HCT116 (cell line): ENCODE data around the gene PCED1A. TPM values are rescaled to one million over a fixed set of nuclear protein-coding genes. Genes with fewer than 3 reads are reported as not detected.

Source experiments
- ATAC-seq: fragments of 200-7000 bp; cut with Tn5 transposase; 2 replicates; pipeline ENCODE4 v1.9.1; 2020; ENCODE audit warnings: mild to moderate bottlenecking, moderate library complexity
- BruUV-seq: library from RNA; stranded (reverse); fragments of 400-500 nt; replicated peaks from 2 replicates; lab custom pipeline; 2021; lab: Mats Ljungman, UMichigan
- CTCF ChIA-PET: fragments of 300-600 bp; sonication (Branson Sonifier 250); formaldehyde crosslinking; loops from one replicate; lab custom pipeline; 2021; ENCODE audit warnings: antibody characterized with exemption; lab: Charles Lee
- POLR2A ChIA-PET: fragments of 300-600, 350-600 bp; sonication (Branson Sonifier 250); formaldehyde crosslinking; loops from one replicate; lab custom pipeline; 2021; ENCODE audit warnings: antibody characterized with exemption; lab: Charles Lee
- RAD21 ChIA-PET, 2 experiments: fragments of 300-600 bp; sonication (Branson Sonifier 250); formaldehyde crosslinking; loops; one replicate each; lab custom pipeline; 2023; ENCODE audit warnings: low total read pairs in 2 of 2; ENCODE audit not compliant: uncharacterized antibody in 2 of 2, unreplicated experiment in 2 of 2, low non-redundant PET in 1 of 2; lab: Charles Lee
- DNase-seq: peaks from one replicate; pipeline ENCODE4 v3.0.0-alpha.2; 2010; ENCODE audit warnings: low read depth, low spot score
- H2AFZ ChIP-seq: fragments of 200-600 bp; shearing (Covaris generic), sonication (generic); 2 replicates; pipeline ENCODE4 v1.6.1; 2017; ENCODE audit warnings: low read depth, mixed run types, mixed read lengths, antibody characterized with exemption, low read length; ENCODE audit not compliant: poor library complexity, severe bottlenecking
- H3K27ac ChIP-seq: 2 replicates; pipeline ENCODE4 v1.5.1; 2012; ENCODE audit warnings: low read depth, low read length
- H3K27me3 ChIP-seq: fragments of 200-600 bp; sonication (generic); 2 replicates; pipeline ENCODE4 v1.6.1; 2016; ENCODE audit warnings: mixed run types, low read length, mixed read lengths; ENCODE audit not compliant: insufficient read depth
- H3K36me3 ChIP-seq, 2 experiments: fragments of 200-500 bp in 1 of 2; fragments of 200-600 bp in 1 of 2; sonication (Bioruptor generic) in 1 of 2; sonication (generic) in 1 of 2; 2 replicates each; pipeline versions ENCODE4 v1.5.1 to v1.6.1; 2014 to 2016; ENCODE audit warnings: low read length in 2 of 2, inconsistent platforms in 1 of 2, mixed read lengths in 1 of 2, mixed run types in 1 of 2; ENCODE audit not compliant: insufficient read depth in 2 of 2, control insufficient read depth in 1 of 2
- H3K4me1 ChIP-seq, 2 experiments: fragments of 200-600 bp in 1 of 2; sonication (generic) in 1 of 2; 2 replicates each; pipeline versions ENCODE4 v1.5.1 to v1.6.1; 2012 to 2017; ENCODE audit warnings: low read length in 2 of 2, inconsistent platforms in 1 of 2, mild to moderate bottlenecking in 1 of 2, mixed read lengths in 1 of 2, mixed run types in 1 of 2, moderate library complexity in 1 of 2; ENCODE audit not compliant: insufficient read depth in 2 of 2, control insufficient read depth in 1 of 2
- H3K4me2 ChIP-seq: fragments of 200-600 bp; sonication (generic); 2 replicates; pipeline ENCODE4 v1.6.1; 2017; ENCODE audit warnings: mixed run types, low read length, mixed read lengths
- H3K4me3 ChIP-seq, 2 experiments: fragments of 200-600 bp in 1 of 2; sonication (generic) in 1 of 2; replicated peaks in 1 of 2; 2 replicates each; pipeline ENCODE4 v1.5.1; 2011 to 2016; ENCODE audit warnings: low read length in 2 of 2, control low read depth in 1 of 2, low read depth in 1 of 2, mild to moderate bottlenecking in 1 of 2, mixed read lengths in 1 of 2, mixed run types in 1 of 2
- H3K79me2 ChIP-seq: fragments of 200-600 bp; sonication (generic); 2 replicates; pipeline ENCODE4 v1.6.1; 2017; ENCODE audit warnings: mild to moderate bottlenecking, mixed run types, low read length, moderate library complexity, mixed read lengths; ENCODE audit not compliant: insufficient read depth
- H3K9ac ChIP-seq: fragments of 200-600 bp; sonication (generic); 2 replicates; pipeline ENCODE4 v1.6.1; 2016; ENCODE audit warnings: low read length, mixed read lengths
- H3K9me2 ChIP-seq: fragments of 200-600 bp; sonication (generic), shearing (Covaris generic); 2 replicates; pipeline ENCODE4 v1.6.1; 2017; ENCODE audit warnings: mixed run types, mild to moderate bottlenecking, moderate library complexity; ENCODE audit not compliant: insufficient read depth
- H3K9me3 ChIP-seq, 2 experiments: fragments of 200-500 bp in 1 of 2; fragments of 200-600 bp in 1 of 2; sonication (Bioruptor generic) in 1 of 2; sonication (generic) in 1 of 2; 2 replicates each; pipeline ENCODE4 v1.6.1; 2014 to 2017; ENCODE audit warnings: low read length in 2 of 2, mixed read lengths in 2 of 2, inconsistent platforms in 1 of 2, low read depth in 1 of 2, mild to moderate bottlenecking in 1 of 2, mixed run types in 1 of 2, moderate library complexity in 1 of 2; ENCODE audit not compliant: control insufficient read depth in 1 of 2, insufficient read depth in 1 of 2
- H4K20me1 ChIP-seq: fragments of 200-600 bp; sonication (generic), shearing (Covaris generic); 2 replicates; pipeline ENCODE4 v1.6.1; 2017; ENCODE audit warnings: mixed run types, mild to moderate bottlenecking, moderate library complexity; ENCODE audit not compliant: insufficient read depth
- CBX3 ChIP-seq: IDR thresholded peaks from 2 replicates; pipeline ENCODE4 v1.6.1; 2012; ENCODE audit warnings: low read depth
- CEBPB ChIP-seq: IDR thresholded peaks from 2 replicates; pipeline ENCODE4 v1.6.1; 2012; ENCODE audit warnings: low read depth
- EGR1 ChIP-seq: IDR thresholded peaks from 2 replicates; pipeline ENCODE4 v1.6.1; 2012; ENCODE audit warnings: low read depth
- ELF1 ChIP-seq: IDR thresholded peaks from 2 replicates; pipeline ENCODE4 v1.6.1; 2012; ENCODE audit warnings: low read depth, borderline replicate concordance
- EZH2 ChIP-seq: fragments of 200-600 bp; sonication (generic); IDR thresholded peaks from 2 replicates; pipeline ENCODE4 v1.6.1; 2017; ENCODE audit warnings: antibody characterized with exemption, mixed run types
- EZH2phosphoT487 ChIP-seq: fragments of 200-600 bp; IDR thresholded peaks from 2 replicates; pipeline ENCODE4 v1.6.1; 2018; ENCODE audit warnings: antibody characterized with exemption, borderline replicate concordance
- JUND ChIP-seq: IDR thresholded peaks from 2 replicates; pipeline ENCODE4 v1.6.1; 2012
- POLR2AphosphoS5 ChIP-seq: IDR thresholded peaks from 2 replicates; pipeline ENCODE4 v1.6.1; 2011; ENCODE audit warnings: mild to moderate bottlenecking, low read depth, low read length, moderate library complexity
- RAD21 ChIP-seq: IDR thresholded peaks from 2 replicates; pipeline ENCODE4 v1.6.1; 2012; ENCODE audit warnings: low read depth, mild to moderate bottlenecking
- SP1 ChIP-seq: IDR thresholded peaks from 2 replicates; pipeline ENCODE4 v1.6.1; 2012; ENCODE audit warnings: low read depth
- SRF ChIP-seq: IDR thresholded peaks from 2 replicates; pipeline ENCODE4 v1.6.1; 2012; ENCODE audit warnings: low read depth
- YY1 ChIP-seq: IDR thresholded peaks from 2 replicates; pipeline ENCODE4 v1.6.1; 2011; ENCODE audit warnings: low read length, low read depth, moderate library complexity, mild to moderate bottlenecking; ENCODE audit not compliant: insufficient replicate concordance; ENCODE audit errors: extremely low read depth
- ZFX ChIP-seq: fragments of 450-650 bp; IDR thresholded peaks from 2 replicates; pipeline ENCODE4 v1.6.1; 2017
- intact Hi-C: fragments of 100-400 bp; cut with micrococcal nuclease; formaldehyde crosslinking; loops from 2 replicates; pipeline ENCODE4 v1.10.0; 2022
- total RNA-seq: library from RNA; stranded (reverse); gene quantifications from one replicate; pipeline ENCODE4 v1.2.1, GENCODE V29; 2021; ENCODE audit not compliant: unreplicated experiment
- TF ChIP-seq, protein P1 (sequence below), 3 experiments: fragments of 200-600 bp in 1 of 3; sonication (generic) in 1 of 3; IDR thresholded peaks in 2 of 3; conservative IDR thresholded peaks in 1 of 3; 2 replicates each; pipeline ENCODE4 v1.5.1; 2012 to 2017; ENCODE audit warnings: low read depth in 2 of 3, low read length in 2 of 3, antibody characterized with exemption in 1 of 3, borderline replicate concordance in 1 of 3, control low read depth in 1 of 3, mild to moderate bottlenecking in 1 of 3, mixed read lengths in 1 of 3, mixed run types in 1 of 3, moderate library complexity in 1 of 3; ENCODE audit not compliant: insufficient read depth in 1 of 3
- TF ChIP-seq, protein P2 (sequence below): IDR thresholded peaks from 2 replicates; pipeline ENCODE4 v1.6.1; 2012; ENCODE audit warnings: low read depth
- TF ChIP-seq, protein P3 (sequence below): IDR thresholded peaks from 2 replicates; pipeline ENCODE4 v1.6.1; 2012
- TF ChIP-seq, protein P4 (sequence below): IDR thresholded peaks from 2 replicates; pipeline ENCODE4 v1.6.1; 2011; ENCODE audit warnings: mild to moderate bottlenecking, low read length, moderate library complexity; ENCODE audit not compliant: insufficient replicate concordance; ENCODE audit errors: extremely low read depth

Gene PCED1A
- total RNA-seq, 1 experiment from 2014 or later: 31.8 TPM

DNA sequence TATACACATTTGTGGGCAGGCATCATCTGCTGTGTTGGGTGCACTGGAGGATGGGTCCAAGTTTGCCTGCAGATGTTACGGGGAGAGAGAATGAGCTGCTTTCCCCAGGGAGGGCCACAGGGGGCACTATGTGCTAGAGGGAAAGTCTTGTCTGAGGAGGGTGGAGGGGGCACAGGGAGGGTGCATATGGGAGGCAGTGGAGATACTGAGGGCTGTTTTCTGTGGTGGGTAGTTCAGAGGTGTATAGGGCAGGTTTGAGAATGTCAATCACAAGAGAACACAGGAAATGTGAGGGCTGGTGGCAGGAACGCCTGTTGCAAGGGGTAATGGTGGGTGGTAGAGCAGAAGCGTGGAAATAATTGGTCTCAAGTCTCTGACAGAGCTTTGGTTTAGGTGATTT is 25.2 kb upstream of the PCED1A start (continued):
- TF ChIP-seq, protein P1, sequence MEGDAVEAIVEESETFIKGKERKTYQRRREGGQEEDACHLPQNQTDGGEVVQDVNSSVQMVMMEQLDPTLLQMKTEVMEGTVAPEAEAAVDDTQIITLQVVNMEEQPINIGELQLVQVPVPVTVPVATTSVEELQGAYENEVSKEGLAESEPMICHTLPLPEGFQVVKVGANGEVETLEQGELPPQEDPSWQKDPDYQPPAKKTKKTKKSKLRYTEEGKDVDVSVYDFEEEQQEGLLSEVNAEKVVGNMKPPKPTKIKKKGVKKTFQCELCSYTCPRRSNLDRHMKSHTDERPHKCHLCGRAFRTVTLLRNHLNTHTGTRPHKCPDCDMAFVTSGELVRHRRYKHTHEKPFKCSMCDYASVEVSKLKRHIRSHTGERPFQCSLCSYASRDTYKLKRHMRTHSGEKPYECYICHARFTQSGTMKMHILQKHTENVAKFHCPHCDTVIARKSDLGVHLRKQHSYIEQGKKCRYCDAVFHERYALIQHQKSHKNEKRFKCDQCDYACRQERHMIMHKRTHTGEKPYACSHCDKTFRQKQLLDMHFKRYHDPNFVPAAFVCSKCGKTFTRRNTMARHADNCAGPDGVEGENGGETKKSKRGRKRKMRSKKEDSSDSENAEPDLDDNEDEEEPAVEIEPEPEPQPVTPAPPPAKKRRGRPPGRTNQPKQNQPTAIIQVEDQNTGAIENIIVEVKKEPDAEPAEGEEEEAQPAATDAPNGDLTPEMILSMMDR (IDR thresholded peaks at IDR 0.05 in 2 of 3, conservative IDR thresholded peaks at IDR 0.05 in 1 of 3; ENCODE audit: borderline replicate concordance in 1 of 3, insufficient read depth in 1 of 3, low read depth in 2 of 3, low read length in 2 of 3): peak; percentile 17 to 45 (median 32); a peak in 5 of 6 replicates
- TF ChIP-seq RAD21: peak; percentile 40; the same call in 1 of the 2 replicates
- TF ChIP-seq JUND: no peak
- TF ChIP-seq SP1: no peak
- no peak for TF ChIP-seq ELF1
- TF ChIP-seq CBX3: no peak
- TF ChIP-seq, protein P2, sequence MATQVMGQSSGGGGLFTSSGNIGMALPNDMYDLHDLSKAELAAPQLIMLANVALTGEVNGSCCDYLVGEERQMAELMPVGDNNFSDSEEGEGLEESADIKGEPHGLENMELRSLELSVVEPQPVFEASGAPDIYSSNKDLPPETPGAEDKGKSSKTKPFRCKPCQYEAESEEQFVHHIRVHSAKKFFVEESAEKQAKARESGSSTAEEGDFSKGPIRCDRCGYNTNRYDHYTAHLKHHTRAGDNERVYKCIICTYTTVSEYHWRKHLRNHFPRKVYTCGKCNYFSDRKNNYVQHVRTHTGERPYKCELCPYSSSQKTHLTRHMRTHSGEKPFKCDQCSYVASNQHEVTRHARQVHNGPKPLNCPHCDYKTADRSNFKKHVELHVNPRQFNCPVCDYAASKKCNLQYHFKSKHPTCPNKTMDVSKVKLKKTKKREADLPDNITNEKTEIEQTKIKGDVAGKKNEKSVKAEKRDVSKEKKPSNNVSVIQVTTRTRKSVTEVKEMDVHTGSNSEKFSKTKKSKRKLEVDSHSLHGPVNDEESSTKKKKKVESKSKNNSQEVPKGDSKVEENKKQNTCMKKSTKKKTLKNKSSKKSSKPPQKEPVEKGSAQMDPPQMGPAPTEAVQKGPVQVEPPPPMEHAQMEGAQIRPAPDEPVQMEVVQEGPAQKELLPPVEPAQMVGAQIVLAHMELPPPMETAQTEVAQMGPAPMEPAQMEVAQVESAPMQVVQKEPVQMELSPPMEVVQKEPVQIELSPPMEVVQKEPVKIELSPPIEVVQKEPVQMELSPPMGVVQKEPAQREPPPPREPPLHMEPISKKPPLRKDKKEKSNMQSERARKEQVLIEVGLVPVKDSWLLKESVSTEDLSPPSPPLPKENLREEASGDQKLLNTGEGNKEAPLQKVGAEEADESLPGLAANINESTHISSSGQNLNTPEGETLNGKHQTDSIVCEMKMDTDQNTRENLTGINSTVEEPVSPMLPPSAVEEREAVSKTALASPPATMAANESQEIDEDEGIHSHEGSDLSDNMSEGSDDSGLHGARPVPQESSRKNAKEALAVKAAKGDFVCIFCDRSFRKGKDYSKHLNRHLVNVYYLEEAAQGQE: no peak
- TF ChIP-seq, all 23 proteins: peak for 2

DNA sequence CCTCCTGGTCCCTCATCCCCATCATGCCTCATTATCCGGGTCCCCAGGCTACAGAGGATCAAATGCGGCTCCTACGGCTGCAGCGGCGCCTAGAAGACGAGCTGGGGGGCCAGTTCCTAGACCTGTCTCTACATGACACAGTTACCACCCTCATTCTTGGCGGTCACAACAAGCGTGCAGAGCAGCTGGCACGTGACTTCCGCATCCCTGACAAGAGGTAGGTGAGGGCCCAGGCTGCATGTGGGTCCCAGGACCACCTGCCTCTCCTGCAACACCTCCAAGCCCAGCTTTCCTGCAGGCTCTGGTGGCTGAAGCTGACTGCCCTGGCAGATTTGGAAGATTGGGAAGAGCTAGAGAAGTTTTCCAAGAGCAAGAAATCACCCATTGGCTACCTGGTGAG is 24.6 kb upstream of the PCED1A start:
- no peak overlapping the region for H3K4me3 ChIP-seq
- RAD21 ChIA-PET: interaction anchor here in 1 of 2 experiments (0.6 kb wide), 1 partner anchor 136 kb away, joined by 3 read pairs; no protein-coding TSS in a partner anchor
- H3K9me3 ChIP-seq: no peaks in the 10 kb centered on the region
- CTCF ChIA-PET: interaction anchor here (1.0 kb wide), 1 partner anchor 136 kb away, joined by 4 read pairs; no protein-coding TSS in a partner anchor
- no TSS peak for BruUV-seq
- TF ChIP-seq YY1 (no peak), SRF (no peak), CBX3 (no peak), POLR2AphosphoS5 (no peak), ELF1 (no peak), CEBPB (no peak), ZFX (no peak), SP1 (no peak), EZH2 (no peak), JUND (no peak), EGR1 (no peak), EZH2phosphoT487 (no peak)
- TF ChIP-seq, protein P3, sequence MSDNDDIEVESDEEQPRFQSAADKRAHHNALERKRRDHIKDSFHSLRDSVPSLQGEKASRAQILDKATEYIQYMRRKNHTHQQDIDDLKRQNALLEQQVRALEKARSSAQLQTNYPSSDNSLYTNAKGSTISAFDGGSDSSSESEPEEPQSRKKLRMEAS: no peak
- TF ChIP-seq, protein P4, sequence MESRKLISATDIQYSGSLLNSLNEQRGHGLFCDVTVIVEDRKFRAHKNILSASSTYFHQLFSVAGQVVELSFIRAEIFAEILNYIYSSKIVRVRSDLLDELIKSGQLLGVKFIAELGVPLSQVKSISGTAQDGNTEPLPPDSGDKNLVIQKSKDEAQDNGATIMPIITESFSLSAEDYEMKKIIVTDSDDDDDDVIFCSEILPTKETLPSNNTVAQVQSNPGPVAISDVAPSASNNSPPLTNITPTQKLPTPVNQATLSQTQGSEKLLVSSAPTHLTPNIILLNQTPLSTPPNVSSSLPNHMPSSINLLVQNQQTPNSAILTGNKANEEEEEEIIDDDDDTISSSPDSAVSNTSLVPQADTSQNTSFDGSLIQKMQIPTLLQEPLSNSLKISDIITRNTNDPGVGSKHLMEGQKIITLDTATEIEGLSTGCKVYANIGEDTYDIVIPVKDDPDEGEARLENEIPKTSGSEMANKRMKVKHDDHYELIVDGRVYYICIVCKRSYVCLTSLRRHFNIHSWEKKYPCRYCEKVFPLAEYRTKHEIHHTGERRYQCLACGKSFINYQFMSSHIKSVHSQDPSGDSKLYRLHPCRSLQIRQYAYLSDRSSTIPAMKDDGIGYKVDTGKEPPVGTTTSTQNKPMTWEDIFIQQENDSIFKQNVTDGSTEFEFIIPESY: no peak
- TF ChIP-seq, all 23 proteins: peak for 0
- ATAC-seq (no peak), DNase-seq (no peak)
- Histone ChIP-seq H3K9ac (no peak overlapping the region), H3K36me3 (peaks cover 0 to 2% of the 10 kb centered on the region in 2 experiments; a peak in 2 of 4 replicates), H3K27ac (no peak overlapping the region), H3K4me2 (no peak overlapping the region), H3K4me1 (peaks cover under 1 to 9% of the 10 kb centered on the region in 2 experiments), H3K27me3 (no peaks in the 10 kb centered on the region), H3K9me2 (no peaks in the 10 kb centered on the region), H4K20me1 (no peaks in the 10 kb centered on the region), H2AFZ (no peak overlapping the region), H3K79me2 (no peaks in the 10 kb centered on the region)
- intact Hi-C loops: no loop called here
- POLR2A ChIA-PET: no interaction called here
